ENCODE data around the gene CHMP1B.
A peak's percentile ranks its signal among the peaks of the same experiment; 100 is the strongest.

Gene CHMP1B, protein sequence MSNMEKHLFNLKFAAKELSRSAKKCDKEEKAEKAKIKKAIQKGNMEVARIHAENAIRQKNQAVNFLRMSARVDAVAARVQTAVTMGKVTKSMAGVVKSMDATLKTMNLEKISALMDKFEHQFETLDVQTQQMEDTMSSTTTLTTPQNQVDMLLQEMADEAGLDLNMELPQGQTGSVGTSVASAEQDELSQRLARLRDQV

DNA sequence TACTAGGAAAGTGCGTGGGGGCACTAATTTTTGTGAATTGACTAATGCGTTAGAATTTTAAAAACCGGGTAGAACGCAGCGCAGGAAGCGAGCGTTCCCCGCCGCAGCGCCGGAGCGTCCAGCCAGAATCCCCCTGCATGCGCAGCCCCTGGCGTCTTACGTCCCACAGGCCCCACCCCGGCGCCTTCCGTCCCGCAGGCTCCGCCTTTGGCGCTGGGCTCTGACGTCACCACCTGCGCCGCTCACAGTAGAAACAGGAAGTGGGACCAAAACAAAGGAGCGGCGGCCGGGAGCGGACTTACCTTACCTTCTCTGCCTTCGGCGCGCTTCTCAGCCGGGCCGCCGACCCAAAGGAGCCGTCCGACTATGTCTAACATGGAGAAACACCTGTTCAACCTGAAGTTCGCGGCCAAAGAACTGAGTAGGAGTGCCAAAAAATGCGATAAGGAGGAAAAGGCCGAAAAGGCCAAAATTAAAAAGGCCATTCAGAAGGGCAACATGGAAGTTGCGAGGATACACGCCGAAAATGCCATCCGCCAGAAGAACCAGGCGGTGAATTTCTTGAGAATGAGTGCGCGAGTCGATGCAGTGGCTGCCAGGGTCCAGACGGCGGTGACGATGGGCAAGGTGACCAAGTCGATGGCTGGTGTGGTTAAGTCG is at the start of gene CHMP1B:
CHMP1B (plus strand) TSS at position 268 of the 660 bp plus-strand sequence; CDS start at position 367, 99 bp downstream.
- peak; percentile 98 for DNase-seq
- in situ Hi-C loops (cut with MboI; ENCODE audit: low pct_unique_long_range_greater_than_20kb, low sequenced_read_pairs) = no loop called here

- in situ Hi-C loops (cut with MboI; ENCODE audit: low pct_unique_long_range_greater_than_20kb, low sequenced_read_pairs) = no loop called here
- no peak for DNase-seq
These were observed 49.6 kb upstream of the CHMP1B start for GRCh38 chr18:11801573-11801972.

- no peak for DNase-seq
- in situ Hi-C loops (cut with MboI; ENCODE audit: low pct_unique_long_range_greater_than_20kb, low sequenced_read_pairs) = no loop called here
These were observed 49.1 kb upstream of the CHMP1B start for GRCh38 chr18:11802158-11802557.

- in situ Hi-C loops (cut with MboI; ENCODE audit: low pct_unique_long_range_greater_than_20kb, low sequenced_read_pairs) = no loop called here
- no peak for DNase-seq
These were observed 48.6 kb upstream of the CHMP1B start for GRCh38 chr18:11802586-11802985.

DNA sequence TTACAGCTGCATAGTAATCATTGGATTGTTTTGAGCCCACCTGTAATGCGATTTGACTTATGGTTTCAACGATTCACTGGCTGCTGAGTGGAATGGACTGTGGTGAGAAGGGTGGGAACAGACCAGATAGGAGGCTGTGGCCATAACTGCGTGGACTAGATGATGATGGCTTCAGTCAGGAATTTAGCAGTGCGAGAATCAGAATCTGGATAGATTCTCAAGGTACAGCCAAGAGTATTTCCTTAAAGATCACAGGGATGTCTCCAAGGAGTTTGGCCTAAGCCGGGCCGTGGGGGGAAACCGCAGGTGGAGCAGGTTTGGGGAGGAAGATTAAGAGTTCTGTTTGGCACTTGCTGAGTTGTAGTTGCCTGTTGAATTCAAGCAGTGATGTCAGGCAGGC is 44.0 kb upstream of the CHMP1B start:
- in situ Hi-C loops (cut with MboI; ENCODE audit: low pct_unique_long_range_greater_than_20kb, low sequenced_read_pairs) = no loop called here
- no peak for DNase-seq

- in situ Hi-C loops (cut with MboI; ENCODE audit: low pct_unique_long_range_greater_than_20kb, low sequenced_read_pairs) = no loop called here
- no peak for DNase-seq
These were observed 43.0 kb upstream of the CHMP1B start for GRCh38 chr18:11808001-11808855.

DNA sequence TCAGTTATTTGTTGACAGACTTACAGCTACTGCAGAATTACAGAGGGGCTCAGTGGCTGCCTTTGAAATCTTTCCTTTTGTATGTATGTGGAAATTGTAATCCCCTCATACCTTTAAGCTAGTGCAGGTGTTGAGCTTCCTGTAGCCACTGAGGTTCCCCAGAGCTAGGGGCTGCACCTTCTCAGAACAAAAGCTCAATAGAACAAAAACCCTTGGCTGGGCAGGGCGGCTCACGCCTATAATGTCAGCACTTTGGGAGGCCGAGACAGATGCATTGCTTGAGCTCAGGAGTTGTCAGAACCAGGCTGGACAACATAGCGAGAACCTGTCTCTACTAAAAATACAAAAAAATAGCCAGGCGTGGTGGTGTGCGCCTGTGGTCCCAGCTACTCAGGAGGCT is 41.3 kb upstream of the CHMP1B start:
- in situ Hi-C loops (cut with MboI; ENCODE audit: low pct_unique_long_range_greater_than_20kb, low sequenced_read_pairs) = no loop called here
- DNase-seq = no peak

DNA sequence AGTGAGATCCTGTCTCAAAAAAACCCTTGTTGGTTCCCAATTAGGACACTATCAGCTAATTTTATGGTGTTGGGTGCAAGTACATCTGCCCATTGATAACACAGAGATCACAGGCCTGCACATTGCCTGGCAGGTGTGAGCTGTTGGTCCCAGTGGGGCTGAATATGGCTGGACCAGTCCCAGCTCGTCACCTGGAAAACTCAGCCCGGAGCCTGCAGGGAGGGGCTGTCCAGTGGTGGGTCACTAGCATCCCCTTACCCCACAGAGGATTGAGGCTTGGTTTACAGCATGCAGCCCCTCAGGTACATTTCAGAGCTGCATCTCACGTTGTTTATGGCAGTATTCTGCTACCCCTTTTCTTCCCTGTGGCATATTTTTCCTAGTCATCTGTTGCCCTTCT is 40.8 kb upstream of the CHMP1B start:
- DNase-seq = no peak
- in situ Hi-C loops (cut with MboI; ENCODE audit: low pct_unique_long_range_greater_than_20kb, low sequenced_read_pairs) = no loop called here

- no peak for DNase-seq
- in situ Hi-C loops (cut with MboI; ENCODE audit: low pct_unique_long_range_greater_than_20kb, low sequenced_read_pairs) = no loop called here
These were observed 40.2 kb upstream of the CHMP1B start for GRCh38 chr18:11811009-11811408.

- in situ Hi-C loops (cut with MboI; ENCODE audit: low pct_unique_long_range_greater_than_20kb, low sequenced_read_pairs) = no loop called here
- DNase-seq = no peak
These were observed 34.0 kb upstream of the CHMP1B start for GRCh38 chr18:11817229-11817628.

- no peak for DNase-seq
- in situ Hi-C loops (cut with MboI; ENCODE audit: low pct_unique_long_range_greater_than_20kb, low sequenced_read_pairs) = no loop called here
These were observed 32.6 kb upstream of the CHMP1B start for GRCh38 chr18:11818486-11819203.

GRCh38 chr18:11819938-11820337 is 31.3 kb upstream of the CHMP1B start:
- no peak for DNase-seq
- in situ Hi-C loops (cut with MboI; ENCODE audit: low pct_unique_long_range_greater_than_20kb, low sequenced_read_pairs) = no loop called here

- in situ Hi-C loops (cut with MboI; ENCODE audit: low pct_unique_long_range_greater_than_20kb, low sequenced_read_pairs) = no loop called here
- DNase-seq = no peak
These were observed 30.5 kb upstream of the CHMP1B start for GRCh38 chr18:11820697-11821096.

DNA sequence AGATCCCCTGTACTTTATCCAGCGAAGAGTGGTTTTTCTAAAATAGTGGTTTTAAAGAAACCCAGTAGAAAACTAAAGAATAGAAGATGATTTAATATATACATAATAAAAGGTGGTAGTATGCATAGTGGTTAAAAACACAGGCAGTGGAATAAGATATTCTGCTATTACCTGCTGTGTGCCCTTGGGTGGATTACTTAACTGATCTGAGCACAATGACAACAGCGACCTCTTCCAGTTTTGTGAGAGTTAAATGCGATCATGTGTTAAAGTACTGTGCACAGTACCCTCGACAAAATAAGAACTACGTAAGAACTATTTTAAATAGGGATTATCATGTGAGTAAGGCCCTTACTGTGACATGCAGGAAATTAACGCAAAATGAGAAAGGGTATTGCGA is 30.0 kb upstream of the CHMP1B start:
- in situ Hi-C loops (cut with MboI; ENCODE audit: low pct_unique_long_range_greater_than_20kb, low sequenced_read_pairs) = no loop called here
- DNase-seq = no peak

DNA sequence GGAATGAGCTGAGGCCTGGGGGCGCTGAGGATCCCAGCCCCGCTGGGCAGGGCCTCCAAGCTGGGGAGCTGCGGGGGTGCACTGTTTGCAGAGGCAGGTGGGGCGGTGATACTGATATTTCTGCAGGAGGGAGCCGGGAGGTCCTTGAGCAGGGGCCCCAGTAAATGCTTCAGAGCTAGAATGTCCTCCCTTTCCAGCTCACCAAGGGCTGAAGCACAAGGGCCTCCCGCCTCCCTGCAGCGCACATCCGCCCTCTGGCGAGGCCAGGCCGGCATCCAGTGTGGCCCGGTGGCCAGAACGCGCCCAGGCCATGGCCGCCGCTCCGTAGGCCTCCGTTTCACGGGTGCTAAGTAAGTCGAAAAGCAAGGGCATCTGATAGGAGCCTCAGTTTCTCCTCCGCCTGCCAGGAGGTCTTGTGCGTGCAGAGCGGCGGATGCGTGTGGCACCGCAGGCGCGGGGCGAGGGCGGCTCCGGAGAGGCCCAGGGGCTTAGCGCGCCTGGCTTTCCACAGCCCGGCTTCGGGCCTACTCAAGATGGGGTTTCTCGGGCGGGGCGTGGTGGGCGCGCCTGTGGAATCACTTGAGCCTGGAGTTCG is 29.5 kb upstream of the CHMP1B start:
- no peak for DNase-seq
- in situ Hi-C loops (cut with MboI; ENCODE audit: low pct_unique_long_range_greater_than_20kb, low sequenced_read_pairs) = no loop called here

- in situ Hi-C loops (cut with MboI; ENCODE audit: low pct_unique_long_range_greater_than_20kb, low sequenced_read_pairs) = no loop called here
- DNase-seq = no peak
These were observed 27.7 kb upstream of the CHMP1B start for GRCh38 chr18:11823545-11823944.

DNA sequence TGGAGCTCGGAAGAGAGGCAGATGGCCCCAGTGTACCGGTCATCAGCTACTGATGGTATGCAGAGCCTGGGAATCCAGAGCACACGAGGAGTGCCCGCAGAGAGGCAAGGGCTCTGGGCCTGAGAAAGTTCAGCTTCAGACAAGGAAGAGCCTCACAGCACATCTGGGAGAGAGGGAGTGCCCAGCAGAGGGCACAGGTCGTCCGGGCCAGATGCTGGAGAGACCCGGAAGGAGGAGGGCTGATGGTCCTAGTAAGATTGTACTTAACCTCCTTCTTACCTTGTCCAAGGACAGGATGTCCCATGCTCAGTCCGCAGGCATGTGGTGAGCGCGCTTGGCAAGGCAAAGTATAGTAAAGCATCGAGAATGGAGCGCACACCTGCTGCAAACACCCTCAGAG is 24.4 kb upstream of the CHMP1B start:
- DNase-seq = no peak
- in situ Hi-C loops (cut with MboI; ENCODE audit: low pct_unique_long_range_greater_than_20kb, low sequenced_read_pairs) = no loop called here

GRCh38 chr18:11828786-11829432 is 22.3 kb upstream of the CHMP1B start:
- in situ Hi-C loops (cut with MboI; ENCODE audit: low pct_unique_long_range_greater_than_20kb, low sequenced_read_pairs) = no loop called here
- no peak for DNase-seq

GRCh38 chr18:11830585-11830984 is 20.6 kb upstream of the CHMP1B start:
- in situ Hi-C loops (cut with MboI; ENCODE audit: low pct_unique_long_range_greater_than_20kb, low sequenced_read_pairs) = no loop called here
- DNase-seq = no peak
